UCSD-AML1 (cell line): ENCODE data around the gene BCL2A1.
"Not testable (repeated sequence)": the region's sequence is repeated elsewhere in the genome, so short reads cannot be mapped to it uniquely, and the experiment has no call there.

Source experiments
- DNase-seq: peaks from one replicate; lab custom pipeline; 2025; ENCODE audit not compliant: unreplicated experiment; lab: John Stamatoyannopoulos, UW

The BCL2A1 gene

GRCh38 chr15:79989682-79990081 lies 18.7 kb upstream of the BCL2A1 start:
- DNase-seq, result peak; percentile 14

GRCh38 chr15:79989183-79989582 lies 18.2 kb upstream of the BCL2A1 start:
- DNase-seq, result no peak

GRCh38 chr15:79988448-79989117 lies 17.6 kb upstream of the BCL2A1 start:
- DNase-seq, result no peak

- DNase-seq, result no peak
Measured at GRCh38 chr15:79987969-79988368, 17.0 kb upstream of the BCL2A1 start.

DNA sequence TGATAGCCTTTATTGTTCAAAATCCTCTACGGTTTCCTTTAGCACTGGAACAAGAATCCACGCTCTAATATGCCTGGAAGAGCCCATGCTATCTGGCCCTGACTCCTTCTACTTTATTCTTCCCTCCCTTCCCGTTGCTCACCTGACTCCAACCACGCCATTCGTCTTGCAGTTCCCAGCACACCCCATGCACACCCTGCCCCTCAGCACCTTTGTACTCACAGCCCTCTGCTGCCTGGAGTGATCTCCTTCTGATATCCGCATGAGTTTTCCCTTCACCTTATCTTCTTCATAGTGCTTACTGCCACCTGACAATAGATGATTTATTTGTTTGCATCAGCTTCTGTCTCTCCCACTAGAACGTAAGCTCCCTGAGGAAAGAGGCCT lies 16.6 kb upstream of the BCL2A1 start:
- DNase-seq, result no peak

DNA sequence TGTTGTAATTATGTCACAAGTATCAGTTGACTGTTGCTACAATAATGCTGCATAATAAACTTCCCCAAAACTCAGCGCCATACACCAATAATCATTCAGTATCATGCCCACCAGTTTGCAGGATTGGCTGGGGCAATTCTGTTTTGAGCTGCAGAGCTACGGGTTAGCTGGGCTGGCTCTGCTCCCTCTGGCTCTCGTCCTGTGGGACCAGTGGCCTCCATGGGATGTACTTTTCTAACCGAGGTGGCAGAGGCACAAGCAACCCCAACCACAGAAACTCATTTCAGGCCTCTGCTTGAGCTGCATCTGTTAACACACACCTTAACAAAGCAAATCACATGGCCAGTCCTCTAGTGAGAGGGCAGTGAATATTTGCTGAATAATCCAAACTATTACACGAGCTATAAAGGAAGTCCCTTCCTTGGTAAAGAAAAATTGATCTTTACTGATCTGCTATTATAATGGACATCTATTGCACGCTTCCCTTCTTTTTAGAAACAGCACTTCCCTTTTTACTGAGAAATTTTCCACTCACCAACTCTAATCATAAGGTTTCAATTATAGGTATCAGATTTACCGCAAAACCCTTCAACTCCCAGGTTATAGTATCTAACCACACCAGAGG lies 10.9 kb upstream of the BCL2A1 start:
- peak; percentile 20 for DNase-seq

GRCh38 chr15:79978655-79979514 lies 7.9 kb upstream of the BCL2A1 start:
- peak; percentile 28 for DNase-seq

DNA sequence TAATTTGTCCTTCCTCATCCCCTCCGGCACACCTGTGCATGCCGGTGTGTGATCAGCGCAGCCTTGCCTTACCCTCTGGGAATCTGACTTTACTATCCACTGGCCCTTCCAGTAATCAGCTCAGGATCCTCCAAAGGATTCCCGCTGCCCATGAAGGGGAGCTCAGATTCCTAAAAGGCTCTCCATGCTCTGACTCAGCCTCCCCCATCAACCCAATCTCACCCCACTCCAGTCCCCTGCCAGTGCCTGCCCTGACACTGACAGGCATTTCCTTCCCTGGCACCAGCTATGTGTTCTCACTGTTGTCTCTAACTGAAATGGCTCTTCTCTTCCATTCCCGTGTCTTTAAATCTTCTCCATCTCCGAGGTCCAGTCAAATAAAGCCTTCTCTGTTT lies 7.3 kb upstream of the BCL2A1 start:
- no peak for DNase-seq

DNA sequence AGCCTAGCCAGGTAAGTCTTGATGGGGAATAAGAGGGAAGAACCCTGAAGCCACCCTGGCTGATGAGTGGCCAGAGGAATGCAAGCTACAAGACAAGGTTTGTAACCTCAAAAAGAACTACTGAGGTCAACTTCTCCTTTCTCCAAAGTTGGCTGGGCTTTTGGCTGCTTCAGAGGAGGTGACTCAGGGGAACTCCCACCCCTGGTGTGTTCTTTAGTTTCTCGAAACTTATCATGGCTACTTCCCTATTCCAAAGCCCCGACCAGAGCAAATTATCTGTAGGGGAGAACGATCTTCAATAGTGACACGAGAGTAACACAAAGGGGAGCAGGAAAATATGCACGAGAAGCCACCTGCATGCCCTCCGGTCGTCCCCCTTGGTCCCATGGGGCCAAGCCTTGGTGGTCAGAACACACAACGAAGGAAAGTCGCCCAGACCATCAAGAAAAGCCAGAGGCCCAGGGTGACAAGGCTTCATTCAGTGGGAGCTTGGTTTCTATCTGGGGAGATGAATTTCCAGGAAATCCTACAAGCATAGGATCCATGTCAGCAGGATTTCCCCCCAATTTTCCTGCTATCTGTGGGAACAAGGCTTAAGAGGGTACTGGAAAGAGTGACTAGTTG lies 6.5 kb upstream of the BCL2A1 start:
- DNase-seq, result peak; percentile 48

DNA sequence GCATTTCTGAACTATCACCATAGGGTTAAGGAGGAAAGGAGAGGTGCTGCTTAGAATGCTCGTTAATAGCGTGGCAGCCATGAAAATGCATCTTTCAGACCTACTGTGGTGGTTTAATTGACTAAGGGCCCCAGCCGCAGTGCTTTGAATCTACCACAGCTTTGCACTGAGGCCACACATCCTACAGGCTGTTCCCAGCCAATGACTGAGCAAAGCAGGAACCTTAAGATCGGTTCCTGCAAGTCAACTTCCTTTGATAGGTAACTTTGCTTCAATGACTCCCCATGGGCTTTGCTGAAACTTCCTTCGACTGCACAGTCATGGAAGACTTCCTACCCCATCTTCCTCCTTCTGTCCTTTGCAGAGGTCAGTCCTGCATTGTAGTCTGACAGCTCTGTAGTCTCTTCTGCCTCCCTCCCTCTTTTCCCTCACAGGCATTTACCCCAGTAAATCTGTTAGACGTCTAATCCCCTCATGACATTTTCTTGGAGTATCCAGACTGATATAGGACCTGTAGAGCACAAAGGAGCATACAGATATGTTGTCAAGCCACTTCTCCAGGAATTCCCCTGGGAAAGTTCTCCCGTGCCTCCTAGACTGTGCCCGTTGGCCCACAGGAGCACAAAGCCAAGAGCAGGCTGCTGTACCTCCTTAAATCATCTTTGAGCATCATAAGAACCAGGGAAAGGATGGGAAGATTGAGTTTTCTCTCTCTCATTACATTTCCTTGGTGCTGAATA lies 2.6 kb upstream of the BCL2A1 start:
- peak; percentile 32 for DNase-seq

- no peak for DNase-seq
Measured at GRCh38 chr15:79972863-79973262, 1.9 kb upstream of the BCL2A1 start.

DNA sequence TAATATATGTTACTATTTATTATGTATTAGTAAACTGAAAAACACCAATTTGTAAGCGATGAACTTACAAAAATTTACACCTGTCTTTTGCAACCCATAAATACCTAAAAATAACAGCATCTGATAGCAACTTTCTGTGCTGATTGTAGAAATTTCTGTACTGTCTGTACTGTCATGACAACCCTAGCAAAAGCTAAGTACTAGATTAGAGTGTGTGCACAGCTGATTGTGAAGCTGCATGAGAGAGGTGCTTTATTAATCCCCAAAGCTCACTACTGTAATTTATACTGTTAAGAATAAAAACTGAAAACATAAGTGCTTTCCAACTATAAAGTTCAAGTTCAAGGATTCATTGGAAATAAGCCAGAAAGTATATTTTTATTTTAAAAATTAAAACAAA lies 815 bp downstream of the BCL2A1 start:
- no peak for DNase-seq

- no peak for DNase-seq
Measured at GRCh38 chr15:79969146-79969545, 1.9 kb downstream of the BCL2A1 start.

GRCh38 chr15:79967298-79968182 lies 3.5 kb downstream of the BCL2A1 start:
- no peak for DNase-seq

- DNase-seq, result no peak
Measured at GRCh38 chr15:79966634-79967297, 4.2 kb downstream of the BCL2A1 start.

DNA sequence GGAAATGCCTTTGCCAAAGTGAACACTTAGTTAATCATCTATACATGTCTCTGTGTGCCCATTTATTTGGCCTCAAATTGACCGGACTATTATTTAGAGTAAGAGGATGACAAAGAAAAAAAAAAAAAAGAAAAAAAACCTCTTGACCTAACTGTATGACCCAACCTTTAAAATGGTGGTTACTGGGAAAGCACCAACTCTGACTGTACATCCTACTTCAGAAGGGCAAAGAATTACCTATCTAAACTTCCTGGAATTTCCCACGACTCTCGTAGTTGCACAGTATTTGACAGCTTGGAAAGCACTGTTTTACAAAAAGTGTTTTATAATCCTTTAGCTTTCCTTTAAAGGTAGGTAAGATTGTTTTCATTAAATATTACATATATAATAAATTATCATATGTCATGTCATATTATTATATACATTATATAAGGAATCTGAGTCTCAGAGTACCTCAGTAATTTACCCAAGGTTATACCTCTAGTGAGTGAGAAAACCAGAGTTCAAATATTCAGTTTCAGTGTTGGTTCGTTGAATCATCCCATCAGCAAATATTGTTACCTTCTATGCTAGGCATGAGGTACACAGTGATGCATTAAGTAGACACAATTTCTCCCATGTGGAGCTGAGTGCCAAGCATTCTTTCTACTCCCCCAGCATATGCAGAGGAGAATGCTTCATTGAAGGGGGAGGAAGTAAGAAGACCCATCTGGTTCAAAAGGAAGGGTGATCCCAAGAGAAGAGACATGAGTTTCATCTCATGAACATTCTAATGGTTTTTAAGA lies 5.0 kb downstream of the BCL2A1 start:
- no peak for DNase-seq

DNA sequence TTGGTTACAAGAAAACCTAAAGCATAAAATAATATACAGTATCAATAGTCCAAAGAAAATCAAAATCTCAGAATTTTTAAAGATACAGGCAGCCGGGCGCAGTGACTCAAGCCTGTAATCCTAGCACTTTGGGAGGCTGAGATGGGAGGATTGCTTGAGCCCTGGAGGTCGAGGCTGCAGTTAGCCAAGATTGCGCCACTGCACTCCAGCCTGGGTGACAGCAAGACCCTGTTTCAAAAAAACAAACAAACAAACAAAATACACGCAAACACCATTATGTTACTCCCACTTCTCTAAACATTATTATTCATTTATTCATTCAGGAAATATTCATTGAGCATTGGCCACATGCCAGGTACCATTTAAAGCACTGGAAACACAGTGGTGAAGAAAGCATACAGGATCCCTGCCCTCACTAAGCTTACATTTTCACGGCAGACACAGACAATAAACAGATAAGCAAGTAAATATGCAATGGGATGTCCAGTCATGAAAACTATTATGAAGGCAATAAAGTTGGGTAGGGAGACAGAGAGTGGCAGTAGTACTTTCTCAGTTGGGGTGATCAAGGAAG lies 6.7 kb downstream of the BCL2A1 start:
- no peak for DNase-seq

DNA sequence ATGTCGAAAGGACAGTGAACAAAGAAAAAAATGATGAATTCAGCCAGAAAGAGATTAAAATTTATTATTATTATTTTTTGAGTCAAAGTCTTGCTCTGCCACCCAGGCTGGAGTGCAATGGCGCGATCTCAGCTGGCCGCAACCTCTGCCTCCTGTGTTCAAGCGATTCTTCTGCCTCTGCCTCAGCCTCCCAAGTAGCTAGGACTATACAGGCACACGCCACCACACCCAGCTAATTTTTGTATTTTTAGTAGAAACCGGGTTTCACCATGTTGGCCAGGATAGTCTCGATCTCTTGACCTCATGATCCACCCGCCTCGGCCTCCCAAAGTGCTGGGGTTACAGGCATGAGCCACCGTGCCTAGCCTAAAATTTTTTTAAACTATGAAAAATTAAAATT lies 8.1 kb downstream of the BCL2A1 start:
- DNase-seq, result not testable (repeated sequence)
